Measurements from ENCODE around the gene TMEM175. TPM values are rescaled to one million over a fixed set of nuclear protein-coding genes. Genes with fewer than 3 reads are reported as not detected.

TMEM175 gene
- total and polyA plus RNA-seq, 9 of the 15 experiments (the other 6 are each of a cell fraction or from before 2014, with no cell fraction given): 0.13 to 30.9 (median 9.4) TPM

GRCh38 chr4:901192-901910 lies 30.9 kb upstream of the TMEM175 start:
- FAIRE-seq (no peak), ATAC-seq (no peak), DNase-seq (ENCODE audit: extremely low read depth in 1 of 4, low spot score in 3 of 4) (no peak)
- Histone ChIP-seq H3K79me2 (ENCODE audit: control insufficient read depth, insufficient read depth, low read length) (no peaks in the 10 kb centered on the region), H3K4me3 (no peak overlapping the region), H3K9me1 (ENCODE audit: control insufficient read depth, insufficient read depth, low read length) (no peaks in the 10 kb centered on the region), H3K9me3 (replicated peaks; ENCODE audit: control insufficient read depth, insufficient read depth, low read depth, low read length) (peaks cover 3% of the 10 kb centered on the region; the same call in 1 of the 2 replicates), H3K4me2 (ENCODE audit: insufficient read depth, low read length) (no peak overlapping the region), H4K20me1 (replicated peaks; ENCODE audit: control insufficient read depth, insufficient read depth, low read length) (no peaks in the 10 kb centered on the region), H3K27ac (ENCODE audit: extremely low read depth, low read depth, low read length) (no peak overlapping the region), H3K36me3 (ENCODE audit: control insufficient read depth, insufficient read depth, low read length) (peaks cover 62% of the 10 kb centered on the region; the same call in 2 of the 3 replicates), H2AFZ (ENCODE audit: low read depth, low read length) (no peak overlapping the region), H3K27me3 (ENCODE audit: control insufficient read depth in 2 of 2, insufficient read depth in 2 of 2, low read length in 2 of 2) (no peaks in the 10 kb centered on the region), H3K4me1 (replicated peaks in 1 of 2; ENCODE audit: control insufficient read depth in 2 of 2, insufficient read depth in 2 of 2, low read length in 2 of 2) (peaks cover 0 to 41% of the 10 kb centered on the region in 2 experiments; a peak in 2 of 5 replicates), H3K9ac (ENCODE audit: insufficient read depth in 1 of 2, low read depth in 2 of 2, low read length in 2 of 2) (peak overlapping the region in 1 of 2 experiments; percentile 3; a peak in 1 of 4 replicates)
- 93% methylated on average over 15 of the region's 28 CpGs for WGBS (ENCODE audit: insufficient coverage, low coverage, missing lambda C conversion rate)
- ChIA-PET POLR2A (interaction anchor here (1.5 kb wide), 1 partner anchor 9 kb away, joined by 4 read pairs; no protein-coding TSS in a partner anchor), CTCF (ENCODE audit: low intra/inter-chr PET ratio) (no interaction called here)
- in situ Hi-C loops (cut with MboI): no loop called here
- TF ChIP-seq, protein P1, sequence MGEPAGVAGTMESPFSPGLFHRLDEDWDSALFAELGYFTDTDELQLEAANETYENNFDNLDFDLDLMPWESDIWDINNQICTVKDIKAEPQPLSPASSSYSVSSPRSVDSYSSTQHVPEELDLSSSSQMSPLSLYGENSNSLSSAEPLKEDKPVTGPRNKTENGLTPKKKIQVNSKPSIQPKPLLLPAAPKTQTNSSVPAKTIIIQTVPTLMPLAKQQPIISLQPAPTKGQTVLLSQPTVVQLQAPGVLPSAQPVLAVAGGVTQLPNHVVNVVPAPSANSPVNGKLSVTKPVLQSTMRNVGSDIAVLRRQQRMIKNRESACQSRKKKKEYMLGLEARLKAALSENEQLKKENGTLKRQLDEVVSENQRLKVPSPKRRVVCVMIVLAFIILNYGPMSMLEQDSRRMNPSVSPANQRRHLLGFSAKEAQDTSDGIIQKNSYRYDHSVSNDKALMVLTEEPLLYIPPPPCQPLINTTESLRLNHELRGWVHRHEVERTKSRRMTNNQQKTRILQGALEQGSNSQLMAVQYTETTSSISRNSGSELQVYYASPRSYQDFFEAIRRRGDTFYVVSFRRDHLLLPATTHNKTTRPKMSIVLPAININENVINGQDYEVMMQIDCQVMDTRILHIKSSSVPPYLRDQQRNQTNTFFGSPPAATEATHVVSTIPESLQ (CRISPR knock-in tag; IDR thresholded peaks at IDR 0.05): no peak
- TF ChIP-seq BHLHE40 (IDR thresholded peaks at IDR 0.05; ENCODE audit: low read length) (no peak), ZFP1 (CRISPR knock-in tag; IDR thresholded peaks at IDR 0.05) (no peak), MTA2 (IDR thresholded peaks at IDR 0.05; ENCODE audit: low read depth) (no peak), ZNF436 (CRISPR knock-in tag; IDR thresholded peaks at IDR 0.05) (no peak), PRPF4 (IDR thresholded peaks at IDR 0.05; ENCODE audit: insufficient read depth, low read depth, low read length, poor library complexity, severe bottlenecking) (no peak), ERF (CRISPR knock-in tag; IDR thresholded peaks at IDR 0.05) (no peak), LCOR (CRISPR knock-in tag; IDR thresholded peaks at IDR 0.05) (no peak), ZNF830 (CRISPR knock-in tag; IDR thresholded peaks at IDR 0.05) (no peak), ZNF75A (CRISPR knock-in tag; IDR thresholded peaks at IDR 0.05) (no peak), ARID1B (IDR thresholded peaks at IDR 0.05) (no peak)
- TF ChIP-seq, protein P2, sequence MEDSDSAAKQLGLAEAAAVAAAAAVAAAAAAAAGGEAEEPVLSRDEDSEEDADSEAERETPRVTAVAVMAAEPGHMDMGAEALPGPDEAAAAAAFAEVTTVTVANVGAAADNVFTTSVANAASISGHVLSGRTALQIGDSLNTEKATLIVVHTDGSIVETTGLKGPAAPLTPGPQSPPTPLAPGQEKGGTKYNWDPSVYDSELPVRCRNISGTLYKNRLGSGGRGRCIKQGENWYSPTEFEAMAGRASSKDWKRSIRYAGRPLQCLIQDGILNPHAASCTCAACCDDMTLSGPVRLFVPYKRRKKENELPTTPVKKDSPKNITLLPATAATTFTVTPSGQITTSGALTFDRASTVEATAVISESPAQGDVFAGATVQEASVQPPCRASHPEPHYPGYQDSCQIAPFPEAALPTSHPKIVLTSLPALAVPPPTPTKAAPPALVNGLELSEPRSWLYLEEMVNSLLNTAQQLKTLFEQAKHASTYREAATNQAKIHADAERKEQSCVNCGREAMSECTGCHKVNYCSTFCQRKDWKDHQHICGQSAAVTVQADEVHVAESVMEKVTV (CRISPR knock-in tag; IDR thresholded peaks at IDR 0.05): no peak
- no TSS peak for BruUV-seq (replicated peaks)
- intact Hi-C loops (cut with micrococcal nuclease): no loop called here

Measured in K562 (cell line).